ENCODE measurements around the gene IGSF9.

IGSF9 gene

DNA sequence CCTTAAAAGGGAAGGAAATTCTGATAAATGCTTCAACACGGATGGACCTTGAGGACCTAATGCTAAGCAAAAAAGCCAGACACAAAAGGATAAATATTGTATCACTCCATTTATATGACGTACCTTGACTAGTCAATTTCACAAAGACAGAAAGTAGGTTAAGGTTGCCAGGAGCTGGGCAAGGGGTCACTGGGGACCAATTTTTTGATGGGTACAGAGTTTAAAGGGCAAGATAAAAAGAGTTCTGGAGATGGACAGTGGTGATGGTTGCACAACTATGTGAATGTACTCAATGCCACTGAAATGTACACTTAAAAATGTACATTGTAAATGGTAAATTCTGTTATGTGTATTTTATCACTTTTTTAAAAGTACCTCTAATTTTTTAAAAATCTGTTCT, 40.7 kb upstream of the IGSF9 start:
- CTCF ChIA-PET: no interaction called here
- DNase-seq (ENCODE audit: extremely low spot score): no peak
- TF ChIP-seq BHLHE40 (IDR thresholded peaks at IDR 0.05; ENCODE audit: borderline replicate concordance) (no peak), ARNT (IDR thresholded peaks at IDR 0.05) (no peak), LEF1 (IDR thresholded peaks at IDR 0.05; ENCODE audit: borderline replicate concordance) (no peak), HDGF (IDR thresholded peaks at IDR 0.05; ENCODE audit: borderline replicate concordance) (no peak), SP1 (IDR thresholded peaks at IDR 0.05) (no peak), NFRKB (IDR thresholded peaks at IDR 0.05) (no peak), CTBP1 (IDR thresholded peaks at IDR 0.05; ENCODE audit: borderline replicate concordance) (no peak), TARDBP (IDR thresholded peaks at IDR 0.05) (no peak), L3MBTL2 (conservative IDR thresholded peaks at IDR 0.05) (no peak), FOXM1 (IDR thresholded peaks at IDR 0.05; ENCODE audit: borderline replicate concordance) (no peak), SUZ12 (IDR thresholded peaks at IDR 0.05) (no peak), FOXA1 (IDR thresholded peaks at IDR 0.05) (no peak), ZNF384 (IDR thresholded peaks at IDR 0.05) (no peak), FOXK2 (IDR thresholded peaks at IDR 0.05) (no peak), ELF4 (IDR thresholded peaks at IDR 0.05) (no peak)
- TF ChIP-seq, protein P1, sequence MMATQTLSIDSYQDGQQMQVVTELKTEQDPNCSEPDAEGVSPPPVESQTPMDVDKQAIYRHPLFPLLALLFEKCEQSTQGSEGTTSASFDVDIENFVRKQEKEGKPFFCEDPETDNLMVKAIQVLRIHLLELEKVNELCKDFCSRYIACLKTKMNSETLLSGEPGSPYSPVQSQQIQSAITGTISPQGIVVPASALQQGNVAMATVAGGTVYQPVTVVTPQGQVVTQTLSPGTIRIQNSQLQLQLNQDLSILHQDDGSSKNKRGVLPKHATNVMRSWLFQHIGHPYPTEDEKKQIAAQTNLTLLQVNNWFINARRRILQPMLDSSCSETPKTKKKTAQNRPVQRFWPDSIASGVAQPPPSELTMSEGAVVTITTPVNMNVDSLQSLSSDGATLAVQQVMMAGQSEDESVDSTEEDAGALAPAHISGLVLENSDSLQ (IDR thresholded peaks at IDR 0.05): no peak
- POLR2A ChIA-PET: no interaction called here

DNA sequence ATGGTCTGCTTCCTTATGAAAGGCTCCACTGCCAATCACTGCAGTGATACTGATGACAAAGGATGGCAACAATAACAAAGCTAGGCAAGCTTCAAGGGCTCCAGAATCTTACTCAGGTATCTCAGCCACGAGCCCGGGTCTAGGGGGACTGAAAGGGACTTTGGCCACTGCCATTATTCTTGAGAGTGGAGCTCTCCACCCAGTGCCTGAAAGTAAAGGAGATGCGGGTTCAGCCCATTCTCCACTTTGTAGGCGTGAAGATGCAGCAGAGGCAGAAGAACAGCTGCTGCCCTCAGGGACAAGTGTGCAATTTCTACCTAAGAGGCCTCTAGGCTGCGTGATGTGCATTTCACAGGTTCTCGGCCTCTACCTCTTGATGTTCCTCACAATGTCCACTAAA, 40.1 kb upstream of the IGSF9 start:
- POLR2A ChIA-PET: no interaction called here
- DNase-seq (ENCODE audit: extremely low spot score): no peak
- TF ChIP-seq, protein P1 (IDR thresholded peaks at IDR 0.05): no peak
- TF ChIP-seq NFRKB (IDR thresholded peaks at IDR 0.05) (no peak), HDGF (IDR thresholded peaks at IDR 0.05; ENCODE audit: borderline replicate concordance) (no peak), L3MBTL2 (conservative IDR thresholded peaks at IDR 0.05) (no peak), CTBP1 (IDR thresholded peaks at IDR 0.05; ENCODE audit: borderline replicate concordance) (no peak), BHLHE40 (IDR thresholded peaks at IDR 0.05; ENCODE audit: borderline replicate concordance) (no peak), ARNT (IDR thresholded peaks at IDR 0.05) (no peak), FOXM1 (IDR thresholded peaks at IDR 0.05; ENCODE audit: borderline replicate concordance) (no peak), SP1 (IDR thresholded peaks at IDR 0.05) (no peak), SUZ12 (IDR thresholded peaks at IDR 0.05) (no peak), ZNF384 (IDR thresholded peaks at IDR 0.05) (no peak), ELF4 (IDR thresholded peaks at IDR 0.05) (no peak), TARDBP (IDR thresholded peaks at IDR 0.05) (no peak), FOXK2 (IDR thresholded peaks at IDR 0.05) (no peak)
- CTCF ChIA-PET: no interaction called here

- ChIA-PET POLR2A (no interaction called here), CTCF (interaction anchor here (1.0 kb wide), 1 partner anchor 91 kb away, joined by 3 read pairs; no protein-coding TSS in a partner anchor)
- TF ChIP-seq HDGF (IDR thresholded peaks at IDR 0.05; ENCODE audit: borderline replicate concordance) (no peak), CTBP1 (IDR thresholded peaks at IDR 0.05; ENCODE audit: borderline replicate concordance) (no peak), L3MBTL2 (conservative IDR thresholded peaks at IDR 0.05) (no peak), ARNT (IDR thresholded peaks at IDR 0.05) (no peak), SUZ12 (IDR thresholded peaks at IDR 0.05) (no peak), NFRKB (IDR thresholded peaks at IDR 0.05) (no peak), ZNF384 (IDR thresholded peaks at IDR 0.05) (no peak), FOXK2 (IDR thresholded peaks at IDR 0.05) (no peak), TARDBP (IDR thresholded peaks at IDR 0.05) (no peak), FOXA1 (IDR thresholded peaks at IDR 0.05) (no peak), LEF1 (IDR thresholded peaks at IDR 0.05; ENCODE audit: borderline replicate concordance) (no peak), FOXM1 (IDR thresholded peaks at IDR 0.05; ENCODE audit: borderline replicate concordance) (no peak), ELF4 (IDR thresholded peaks at IDR 0.05) (no peak), SP1 (IDR thresholded peaks at IDR 0.05) (no peak), BHLHE40 (IDR thresholded peaks at IDR 0.05; ENCODE audit: borderline replicate concordance) (no peak)
- TF ChIP-seq, protein P1 (IDR thresholded peaks at IDR 0.05): no peak
- no peak for DNase-seq (ENCODE audit: extremely low spot score)
These were observed 38.3 kb upstream of the IGSF9 start for GRCh38 chr1:159983681-159984080.

DNA sequence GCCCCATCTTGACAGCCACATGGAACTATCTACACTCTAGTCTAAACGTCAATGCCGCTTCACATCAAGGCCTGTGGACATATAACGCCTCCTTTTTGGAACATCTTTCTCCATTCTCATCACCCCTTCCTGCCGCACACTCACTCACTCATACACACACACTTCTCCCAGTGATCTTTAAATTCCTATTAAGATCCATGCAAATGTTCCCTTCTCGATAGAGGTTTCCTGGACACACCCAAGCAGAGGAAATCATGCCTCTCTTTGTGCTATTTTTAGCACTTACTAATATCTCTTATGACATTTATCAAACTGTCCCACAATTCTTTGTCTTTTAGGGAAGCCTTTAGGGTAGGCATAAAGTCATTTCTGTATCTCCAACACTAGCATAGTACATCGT, 36.9 kb upstream of the IGSF9 start:
- DNase-seq (ENCODE audit: extremely low spot score): no peak
- TF ChIP-seq CTBP1 (IDR thresholded peaks at IDR 0.05; ENCODE audit: borderline replicate concordance) (no peak), HDGF (IDR thresholded peaks at IDR 0.05; ENCODE audit: borderline replicate concordance) (no peak), TARDBP (IDR thresholded peaks at IDR 0.05) (no peak), FOXA1 (IDR thresholded peaks at IDR 0.05) (no peak), SP1 (IDR thresholded peaks at IDR 0.05) (no peak), SUZ12 (IDR thresholded peaks at IDR 0.05) (no peak), ARNT (IDR thresholded peaks at IDR 0.05) (no peak), ZNF384 (IDR thresholded peaks at IDR 0.05) (no peak), LEF1 (IDR thresholded peaks at IDR 0.05; ENCODE audit: borderline replicate concordance) (no peak), FOXM1 (IDR thresholded peaks at IDR 0.05; ENCODE audit: borderline replicate concordance) (no peak), ELF4 (IDR thresholded peaks at IDR 0.05) (no peak), BHLHE40 (IDR thresholded peaks at IDR 0.05; ENCODE audit: borderline replicate concordance) (no peak), NFRKB (IDR thresholded peaks at IDR 0.05) (no peak)
- TF ChIP-seq, protein P1 (IDR thresholded peaks at IDR 0.05): no peak
- CTCF ChIA-PET: interaction anchor here (0.8 kb wide), 1 partner anchor 43 kb away, joined by 3 read pairs; no protein-coding TSS in a partner anchor
- POLR2A ChIA-PET: no interaction called here

DNA sequence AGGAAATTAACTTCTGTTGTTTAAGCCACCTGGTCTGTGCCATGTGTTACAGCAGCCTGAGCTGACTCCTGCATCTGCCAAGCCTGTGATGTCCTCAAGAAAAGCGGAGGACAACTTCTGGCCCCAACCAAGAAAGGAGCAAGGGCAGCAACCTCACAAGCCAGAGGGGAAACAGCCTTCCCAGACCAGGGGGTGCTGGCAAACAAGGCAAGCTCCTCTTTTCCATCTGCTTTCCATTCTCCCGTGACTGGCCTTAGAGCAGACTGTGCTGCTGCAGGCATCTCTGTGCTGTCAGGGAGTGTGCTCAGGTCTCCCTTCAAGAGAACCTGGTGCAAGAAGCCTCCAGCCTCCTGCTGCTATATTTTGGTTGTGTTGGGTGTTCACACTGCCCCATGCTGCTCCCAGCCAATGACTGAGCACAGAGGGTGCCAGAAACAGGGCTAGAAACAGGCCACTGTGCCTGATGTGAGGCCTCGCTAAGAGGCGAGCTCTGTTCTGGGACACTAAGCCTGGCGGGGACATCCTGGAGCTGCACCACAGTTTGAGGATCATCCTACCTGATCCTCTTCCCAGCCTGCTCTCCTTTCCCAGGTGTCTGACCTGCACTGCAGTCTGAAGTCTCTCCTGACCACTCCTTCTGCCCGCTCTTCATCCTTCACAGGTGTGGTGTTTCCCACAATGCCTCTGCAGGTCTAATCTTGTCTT, 36.1 kb upstream of the IGSF9 start:
- no peak for TF ChIP-seq ZNF384 (IDR thresholded peaks at IDR 0.05)
- no peak for TF ChIP-seq NFRKB (IDR thresholded peaks at IDR 0.05)
- TF ChIP-seq, protein P1 (IDR thresholded peaks at IDR 0.05): no peak
- no peak for TF ChIP-seq FOXM1 (IDR thresholded peaks at IDR 0.05; ENCODE audit: borderline replicate concordance)
- no peak for TF ChIP-seq L3MBTL2 (conservative IDR thresholded peaks at IDR 0.05)
- no peak for TF ChIP-seq LEF1 (IDR thresholded peaks at IDR 0.05; ENCODE audit: borderline replicate concordance)
- POLR2A ChIA-PET: no interaction called here
- no peak for DNase-seq (ENCODE audit: extremely low spot score)
- CTCF ChIA-PET: no interaction called here
